GM19035 (cell line): ENCODE results near the gene SFT2D3.

Experiments used
- ATAC-seq: cut with Tn5 transposase; IDR thresholded peaks from one replicate; pipeline ENCODE4 v1.9.1; 2021; ENCODE audit not compliant: unreplicated experiment

SFT2D3 gene

DNA sequence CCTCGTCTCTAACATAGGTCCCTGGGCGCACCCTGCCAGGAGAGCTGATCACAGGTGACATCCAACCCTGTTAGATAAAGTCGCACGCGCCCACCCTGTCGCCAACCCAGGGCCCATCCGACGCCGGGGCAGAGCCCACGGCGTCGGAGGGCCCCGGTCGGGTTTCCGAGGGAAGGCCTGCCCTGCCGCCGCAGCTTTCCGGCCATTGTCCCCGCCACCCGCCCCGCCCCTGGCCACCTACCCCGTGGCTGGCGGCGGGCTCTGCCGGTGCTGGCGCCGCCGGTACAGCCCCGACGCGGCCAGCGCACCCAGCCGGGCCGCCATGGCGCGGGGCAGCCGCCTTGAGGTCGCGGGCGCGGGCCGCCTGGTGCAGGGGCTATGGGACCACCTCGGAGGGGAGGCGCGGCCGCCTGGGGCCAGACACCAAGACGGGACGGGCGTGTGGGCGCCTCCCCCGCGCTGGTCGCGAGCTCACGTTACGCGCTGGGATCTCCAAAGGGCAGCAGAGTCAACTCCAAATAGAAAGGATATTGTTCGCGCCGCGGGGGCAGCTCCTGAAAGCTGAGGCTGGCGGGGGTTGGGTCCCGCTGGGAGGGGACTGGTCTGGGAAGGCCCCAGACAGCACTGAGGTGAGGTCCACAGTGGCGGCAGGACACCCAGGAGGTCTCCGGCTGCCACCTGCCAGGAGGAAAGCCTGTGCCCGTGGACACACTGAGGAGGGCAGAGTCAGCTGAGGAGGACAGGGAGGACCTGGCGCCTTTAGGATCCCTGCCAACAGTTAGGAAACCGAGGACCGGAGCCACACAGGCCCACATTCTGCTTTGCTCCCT, 37.0 kb upstream of the SFT2D3 start:
- no peak for ATAC-seq

DNA sequence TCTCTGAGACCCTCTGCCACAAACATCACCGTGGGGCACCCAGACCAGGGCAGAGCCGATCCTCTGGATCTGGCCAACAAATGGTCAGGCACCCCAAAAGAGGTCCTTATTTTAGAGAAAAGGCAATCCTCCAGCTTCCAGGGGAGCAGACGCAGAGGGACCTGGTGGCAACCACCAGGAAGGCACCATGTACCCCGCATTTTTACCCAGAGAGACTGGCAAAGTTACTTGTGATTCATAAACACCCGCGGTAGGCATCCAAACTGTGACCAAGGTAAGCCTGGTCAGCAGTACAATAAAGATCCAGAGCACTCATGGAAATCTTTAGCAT, 36.4 kb upstream of the SFT2D3 start:
- ATAC-seq, result no peak

DNA sequence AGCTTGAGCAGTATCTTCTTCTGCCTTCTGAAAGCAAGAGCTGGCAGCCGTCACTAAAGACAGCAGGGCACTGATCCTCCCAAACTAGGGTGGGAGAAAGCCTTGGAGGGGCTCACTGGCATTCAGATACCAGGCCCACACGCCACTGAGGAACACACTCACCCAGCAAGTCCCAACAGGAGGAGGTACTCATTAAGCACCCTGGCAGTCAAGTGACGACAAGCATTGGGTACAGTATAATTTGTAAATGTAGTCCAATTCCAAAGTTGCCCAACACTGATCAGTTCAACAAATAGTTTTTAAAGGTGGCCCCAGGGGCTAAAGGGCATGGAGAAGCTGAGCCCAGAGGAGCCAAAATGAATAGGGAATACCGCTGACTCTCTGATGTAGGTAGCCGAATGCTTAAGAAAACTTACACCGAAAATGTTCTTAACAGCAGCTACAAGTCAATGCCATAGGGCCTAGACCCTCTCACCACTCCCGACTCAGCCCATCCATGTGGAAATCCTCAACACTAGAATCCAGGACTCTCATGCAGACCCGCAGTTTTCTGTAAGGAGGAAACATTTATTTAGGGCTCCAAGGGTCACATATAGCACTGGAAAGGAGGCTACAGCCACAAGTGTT, 35.9 kb upstream of the SFT2D3 start:
- no peak for ATAC-seq

GRCh38 chr2:127669056-127669455, 32.2 kb upstream of the SFT2D3 start:
- ATAC-seq, result no peak

- ATAC-seq, result no peak
Measured at GRCh38 chr2:127670055-127670956, 31.0 kb upstream of the SFT2D3 start.

GRCh38 chr2:127670957-127671290, 30.4 kb upstream of the SFT2D3 start:
- no peak for ATAC-seq

GRCh38 chr2:127671557-127672302, 29.6 kb upstream of the SFT2D3 start:
- ATAC-seq, result no peak

GRCh38 chr2:127672341-127673224, 28.7 kb upstream of the SFT2D3 start:
- ATAC-seq, result no peak

DNA sequence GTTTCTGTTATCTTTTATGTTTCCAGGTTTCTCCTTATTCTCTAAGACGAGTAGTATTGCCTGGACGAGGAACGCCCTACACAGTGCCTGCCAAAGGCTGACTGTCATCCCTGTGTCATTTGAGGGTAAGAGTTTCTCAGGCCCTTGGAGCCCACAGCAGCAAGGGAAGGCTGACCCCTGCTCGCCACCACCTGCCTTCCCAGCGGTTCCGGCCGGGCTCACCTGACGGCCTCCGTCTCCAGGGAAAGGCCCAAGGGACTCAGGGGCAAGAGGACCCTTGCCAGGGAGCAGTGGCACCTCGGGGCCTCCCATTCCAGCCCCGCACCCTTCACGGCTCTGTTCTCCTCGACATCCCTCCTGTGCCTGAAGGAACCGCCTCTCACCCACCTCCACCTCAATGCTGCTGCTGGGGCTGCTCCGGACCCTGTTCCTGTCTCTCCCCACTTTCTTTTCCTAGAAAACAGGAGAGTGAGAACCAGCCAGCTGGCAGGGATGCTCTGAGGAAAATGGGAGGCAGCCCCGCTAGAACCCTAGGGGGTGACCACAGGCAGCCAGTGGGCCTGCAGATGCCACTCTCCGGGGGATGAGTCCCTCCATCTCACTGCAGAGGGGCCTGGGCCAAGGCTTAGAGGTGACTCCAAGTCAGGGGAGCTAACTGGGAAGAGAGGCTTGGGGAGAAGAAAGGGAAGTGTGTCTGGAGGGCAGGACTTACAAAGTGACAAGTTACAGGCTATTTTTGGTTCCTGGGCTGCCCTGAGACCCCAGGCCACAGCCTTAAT, 27.8 kb upstream of the SFT2D3 start:
- no peak for ATAC-seq

DNA sequence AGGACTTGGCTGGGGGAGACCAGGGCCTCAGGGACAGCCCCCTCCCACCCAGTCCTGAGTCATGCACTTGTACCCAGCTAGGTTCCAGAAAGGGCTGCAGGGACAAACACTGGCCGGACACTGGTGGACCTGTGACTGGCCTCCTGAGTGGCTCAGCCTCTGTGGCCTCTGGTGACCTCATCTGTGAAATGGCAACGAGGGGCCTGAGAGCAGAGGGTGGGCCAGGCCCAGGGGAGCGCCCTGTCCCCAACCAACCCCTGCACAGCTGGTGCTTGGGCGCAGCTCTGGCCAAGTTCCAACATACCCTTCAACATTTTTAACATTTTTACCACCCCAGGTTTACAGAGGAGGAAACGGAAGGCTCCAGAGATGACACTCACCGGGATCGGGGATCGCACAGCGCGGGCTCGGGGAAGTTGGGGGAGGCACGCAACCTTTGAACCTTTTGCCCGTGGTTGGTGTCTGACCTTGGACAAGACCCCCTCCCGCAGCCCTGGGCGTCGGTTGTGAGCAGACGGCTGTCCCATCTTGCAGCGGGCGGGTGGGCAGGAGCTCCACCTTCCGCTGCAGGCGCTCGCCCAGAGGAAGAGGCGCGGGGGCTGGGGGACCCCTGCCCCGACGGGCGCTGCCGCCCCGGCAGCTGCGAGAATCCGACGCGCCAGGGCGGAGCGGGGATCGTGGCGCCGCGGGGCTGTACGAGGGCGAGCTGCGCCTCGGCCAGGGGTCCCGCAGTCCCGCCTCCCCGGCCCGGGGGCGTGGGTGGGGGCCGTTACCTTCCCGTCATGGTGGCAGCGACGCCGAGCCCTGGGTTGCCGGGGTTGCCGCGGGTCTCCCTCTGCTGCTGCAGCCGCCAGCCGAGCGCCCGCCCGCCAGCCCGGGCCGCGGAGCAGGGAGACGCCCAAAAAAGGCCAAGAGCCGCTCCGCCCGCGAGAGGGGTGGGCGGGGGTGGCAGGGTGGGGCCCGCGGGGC, 26.8 kb upstream of the SFT2D3 start:
- ATAC-seq, result no peak

DNA sequence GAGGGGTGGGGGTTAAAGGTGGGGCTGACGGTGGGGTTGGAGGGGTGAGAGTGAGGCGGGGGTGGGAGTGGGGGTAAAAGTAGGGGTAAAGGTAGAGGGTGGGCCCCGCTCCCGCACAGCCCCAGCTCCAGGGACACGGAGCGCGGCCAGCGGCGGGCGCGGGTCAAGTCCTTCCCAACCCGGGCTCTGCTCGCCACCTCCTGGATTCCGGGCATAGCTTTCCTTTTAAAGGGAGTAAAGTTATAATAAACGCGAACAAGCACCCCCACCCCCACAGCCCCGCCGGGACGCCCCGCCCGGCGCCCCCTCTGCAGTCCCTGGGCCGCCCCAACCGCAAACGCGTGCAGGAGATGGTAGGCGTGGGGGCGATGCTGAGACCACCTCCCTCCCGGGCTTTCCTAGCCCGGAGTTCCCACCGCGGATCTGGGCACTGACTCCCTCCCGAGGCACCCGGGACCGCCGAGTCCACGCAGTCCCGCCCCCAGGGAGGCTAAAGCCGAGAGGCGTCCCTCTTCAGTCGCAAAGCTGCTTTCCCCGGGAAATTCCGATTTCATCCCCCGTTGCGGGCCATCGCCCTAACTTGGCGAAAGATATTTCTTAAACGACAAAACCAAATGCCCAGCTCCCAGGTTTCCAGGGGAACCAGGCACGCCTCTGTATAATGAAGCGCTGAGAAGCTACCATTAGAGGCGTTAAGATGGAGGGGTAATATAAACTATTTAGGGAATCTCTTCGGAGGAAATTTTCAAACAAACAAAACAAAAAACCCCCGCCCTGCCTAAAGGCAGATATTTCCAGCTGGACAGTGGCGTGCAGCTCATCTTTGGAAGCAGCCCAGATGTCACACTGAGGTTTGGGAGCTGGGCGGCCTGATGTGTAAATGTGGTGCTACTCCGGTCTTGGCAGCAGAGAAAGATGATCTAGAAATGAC, 25.7 kb upstream of the SFT2D3 start, which contains the start of gene LIMS2:
LIMS2 (minus strand) TSS at position 200 of the 931 bp plus-strand sequence. CDS start 506 bp downstream, outside the sequence.
- ATAC-seq, result no peak

DNA sequence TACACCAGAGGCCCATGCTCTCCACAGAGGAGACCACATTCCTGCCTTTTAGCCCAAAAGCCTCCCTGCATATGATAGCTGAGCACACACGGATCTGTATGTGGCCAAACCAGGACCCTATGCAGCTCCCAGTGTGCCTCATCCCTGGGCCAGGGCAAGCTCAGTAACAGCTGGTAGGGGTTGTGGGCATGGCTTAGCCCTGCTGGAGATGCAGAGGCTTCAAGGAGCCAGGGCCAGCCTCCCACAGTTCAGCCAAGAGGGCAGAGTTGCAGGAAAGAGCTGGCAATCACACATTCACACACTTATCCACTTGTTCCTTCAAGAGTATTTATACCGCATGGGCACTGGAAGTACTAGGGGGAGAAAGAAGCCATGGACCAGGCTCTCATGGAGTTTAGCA, 24.4 kb upstream of the SFT2D3 start:
- ATAC-seq, result no peak

DNA sequence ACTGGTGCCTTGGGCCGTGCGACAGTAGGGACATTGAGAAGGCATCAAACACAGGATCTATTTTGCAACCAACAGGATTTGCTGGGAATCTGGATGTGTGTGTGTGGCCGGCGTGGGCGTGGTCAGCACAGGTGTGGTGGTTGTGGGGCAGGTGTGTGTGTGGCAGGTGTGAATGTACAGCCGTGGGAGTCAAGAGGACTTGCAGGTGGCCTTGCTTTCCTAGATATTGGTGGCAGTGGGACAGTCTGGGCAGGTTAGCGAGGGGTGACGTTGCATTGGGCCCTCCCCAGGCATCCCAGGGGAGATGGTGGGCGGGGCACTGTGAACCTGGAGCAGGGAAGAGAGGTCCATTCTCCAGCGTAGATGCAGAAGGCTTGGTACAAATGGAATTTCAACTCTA, 22.8 kb upstream of the SFT2D3 start:
- ATAC-seq, result no peak

DNA sequence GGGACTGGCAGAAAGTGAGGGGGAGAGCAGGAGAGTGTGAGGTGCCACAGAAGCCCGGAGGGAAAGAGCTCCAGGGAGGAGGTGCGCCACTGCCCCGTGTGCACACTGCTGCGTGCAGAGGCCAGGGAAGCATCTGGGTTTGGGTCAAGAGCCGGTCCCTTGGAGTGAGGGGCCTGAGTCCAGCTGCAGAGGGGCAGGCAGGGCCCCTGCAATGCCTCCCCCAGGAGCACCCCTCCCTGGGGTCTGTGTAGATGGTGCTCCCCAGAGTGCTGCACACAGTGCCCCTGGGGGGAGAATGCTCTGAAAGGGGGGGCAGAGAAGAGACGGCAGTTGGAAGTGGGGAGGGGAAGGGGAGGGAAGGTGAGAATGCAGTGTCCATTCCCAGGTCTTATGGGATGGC, 22.3 kb upstream of the SFT2D3 start:
- ATAC-seq, result no peak

DNA sequence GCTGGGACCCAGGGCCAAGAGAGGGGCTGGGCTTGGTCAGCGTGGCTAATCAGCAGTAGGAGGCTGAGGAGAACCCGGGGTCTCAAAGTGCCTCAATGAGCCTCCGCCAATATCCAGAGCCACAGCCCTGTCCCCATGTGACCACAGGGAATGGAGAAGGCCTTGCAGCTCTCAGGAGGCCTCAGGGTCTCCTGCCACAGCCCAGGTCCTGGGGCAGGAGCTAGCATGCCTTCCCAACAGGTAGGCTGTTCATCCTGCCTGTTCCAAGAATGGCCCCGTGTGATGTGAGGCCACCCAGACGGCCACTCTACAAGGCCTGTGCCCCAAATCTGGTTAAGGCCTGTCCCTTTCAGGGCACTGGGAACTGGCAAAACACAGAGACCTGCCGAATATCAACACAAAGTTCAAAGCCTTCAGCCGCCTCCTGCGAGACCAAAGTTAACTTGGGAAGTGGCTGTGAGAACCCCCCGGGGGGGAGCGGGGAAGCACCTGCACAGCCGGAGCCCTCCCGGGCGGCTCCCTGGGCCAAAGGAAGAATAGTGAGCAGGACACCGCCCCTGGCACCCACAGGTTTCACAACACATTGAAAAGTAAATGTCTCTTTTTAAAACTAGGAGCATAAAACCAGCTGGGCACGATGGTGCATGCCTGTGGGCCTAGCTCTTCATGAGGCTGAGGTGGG, 21.5 kb upstream of the SFT2D3 start:
- ATAC-seq, result no peak

DNA sequence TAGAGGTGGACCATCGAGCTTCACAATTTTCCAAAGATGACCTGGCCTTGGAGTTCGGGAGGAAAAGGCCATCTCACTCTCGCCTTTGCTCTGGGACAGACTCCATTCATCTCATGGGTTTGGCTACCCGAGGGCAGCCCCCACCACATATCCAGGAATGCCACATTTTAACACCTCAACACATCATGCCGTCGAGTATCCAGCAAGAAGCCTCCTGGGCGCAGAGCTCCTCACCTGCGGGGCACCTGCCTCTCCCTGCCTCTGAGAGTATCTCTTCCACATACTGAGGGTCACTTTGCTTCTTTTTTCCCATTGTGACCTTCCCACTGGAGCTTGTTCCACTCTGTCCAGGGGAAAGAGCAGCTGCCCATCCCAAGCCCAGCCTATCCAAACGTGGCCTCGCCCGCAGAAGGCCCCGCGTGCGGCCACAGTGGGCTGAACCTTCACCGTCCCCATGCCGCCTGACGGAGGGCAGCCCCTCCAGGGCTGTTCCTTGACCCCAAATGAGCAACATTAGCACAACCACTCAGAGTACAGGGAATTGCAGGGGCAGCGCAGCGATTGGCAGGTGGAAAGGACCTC, 20.5 kb upstream of the SFT2D3 start:
- no peak for ATAC-seq
